H9 (cell line): ENCODE measurements around the gene DENND1A. TPM values are rescaled to one million over a fixed set of nuclear protein-coding genes. Genes with fewer than 3 reads are reported as not detected.

ENCODE experiments used
- DNase-seq: peaks from one replicate; pipeline ENCODE4 v3.0.0-alpha.2; 2017
- H2AFZ ChIP-seq: one replicate; pipeline ENCODE4 v1.6.1; 2013; ENCODE audit warnings: mild to moderate bottlenecking, low read length, control low read depth, moderate library complexity
- H2AK5ac ChIP-seq: 2 replicates; pipeline ENCODE4 v1.6.1; 2013; ENCODE audit warnings: low read length, control low read depth, mixed read lengths; ENCODE audit not compliant: insufficient read length
- H2BK120ac ChIP-seq: one replicate; pipeline ENCODE4 v1.6.1; 2013; ENCODE audit warnings: low read depth, mild to moderate bottlenecking, low read length, control low read depth, inconsistent platforms; ENCODE audit not compliant: poor library complexity, severe bottlenecking
- H2BK12ac ChIP-seq: 2 replicates; pipeline ENCODE4 v1.6.1; 2013; ENCODE audit warnings: low read length, control low read depth, mixed read lengths, low read depth; ENCODE audit not compliant: insufficient read length
- H2BK15ac ChIP-seq: 2 replicates; pipeline ENCODE4 v1.6.1; 2013; ENCODE audit warnings: low read depth, low read length, control low read depth
- H2BK20ac ChIP-seq: one replicate; pipeline ENCODE4 v1.6.1; 2013; ENCODE audit warnings: low read depth, mild to moderate bottlenecking, low read length, control low read depth, inconsistent platforms; ENCODE audit not compliant: poor library complexity, severe bottlenecking
- H2BK5ac ChIP-seq: 2 replicates; pipeline ENCODE4 v1.6.1; 2013; ENCODE audit warnings: low read length, control low read depth, mixed read lengths; ENCODE audit not compliant: insufficient read length
- H3K14ac ChIP-seq: 2 replicates; pipeline ENCODE4 v1.6.1; 2013; ENCODE audit warnings: low read length, control low read depth; ENCODE audit not compliant: insufficient read depth
- H3K18ac ChIP-seq: 2 replicates; pipeline ENCODE4 v1.6.1; 2013; ENCODE audit warnings: low read depth, mild to moderate bottlenecking, mixed read lengths, low read length, control low read depth; ENCODE audit not compliant: insufficient read length
- H3K23ac ChIP-seq: 2 replicates; pipeline ENCODE4 v1.6.1; 2013; ENCODE audit warnings: low read length, control low read depth, mixed read lengths, low read depth; ENCODE audit not compliant: insufficient read length
- H3K23me2 ChIP-seq: 2 replicates; pipeline ENCODE4 v1.6.1; 2013; ENCODE audit warnings: low read depth, mild to moderate bottlenecking, mixed read lengths, low read length, control low read depth; ENCODE audit not compliant: insufficient read length, poor library complexity, severe bottlenecking
- H3K27ac ChIP-seq: 2 replicates; pipeline ENCODE4 v1.5.1; 2013; ENCODE audit warnings: low read length, control low read depth, mixed read lengths, low read depth; ENCODE audit not compliant: insufficient read length
- H3K27me3 ChIP-seq: 2 replicates; pipeline ENCODE4 v1.6.1; 2013; ENCODE audit warnings: low read length, control low read depth, inconsistent platforms; ENCODE audit not compliant: insufficient read depth
- H3K4ac ChIP-seq: 2 replicates; pipeline ENCODE4 v1.6.1; 2013; ENCODE audit warnings: low read depth, mild to moderate bottlenecking, control low read depth, inconsistent platforms, low read length, moderate library complexity
- H3K4me1 ChIP-seq: 2 replicates; pipeline ENCODE4 v1.6.1; 2013; ENCODE audit warnings: low read length, control low read depth, inconsistent platforms; ENCODE audit not compliant: insufficient read depth
- H3K4me2 ChIP-seq: 2 replicates; pipeline ENCODE4 v1.6.1; 2013; ENCODE audit warnings: low read length, control low read depth, mixed read lengths; ENCODE audit not compliant: insufficient read length, insufficient read depth
- H3K56ac ChIP-seq: 2 replicates; pipeline ENCODE4 v1.6.1; 2013; ENCODE audit warnings: low read depth, mild to moderate bottlenecking, mixed read lengths, low read length, control low read depth; ENCODE audit not compliant: insufficient read length
- H3K79me1 ChIP-seq: 2 replicates; pipeline ENCODE4 v1.6.1; 2013; ENCODE audit warnings: low read depth, mild to moderate bottlenecking, moderate library complexity, low read length, control low read depth, inconsistent platforms; ENCODE audit not compliant: insufficient read depth, poor library complexity, severe bottlenecking
- H3K79me2 ChIP-seq: 2 replicates; pipeline ENCODE4 v1.6.1; 2013; ENCODE audit warnings: low read length, control low read depth, inconsistent platforms; ENCODE audit not compliant: insufficient read depth
- H3K9ac ChIP-seq: 2 replicates; pipeline ENCODE4 v1.6.1; 2013; ENCODE audit warnings: low read length, control low read depth, mixed read lengths; ENCODE audit not compliant: insufficient read length; ENCODE audit errors: extremely low read depth
- H3K9me3 ChIP-seq: one replicate; pipeline ENCODE4 v1.6.1; 2013; ENCODE audit warnings: low read depth, low read length, inconsistent platforms; ENCODE audit not compliant: control insufficient read depth
- H3T11ph ChIP-seq: one replicate; pipeline ENCODE4 v1.6.1; 2013; ENCODE audit warnings: mild to moderate bottlenecking, low read length, control low read depth, inconsistent platforms
- H4K20me1 ChIP-seq: one replicate; pipeline ENCODE4 v1.6.1; 2013; ENCODE audit not compliant: control insufficient read depth, insufficient read length, insufficient read depth
- H4K5ac ChIP-seq: 2 replicates; pipeline ENCODE4 v1.6.1; 2013; ENCODE audit warnings: low read depth, mild to moderate bottlenecking, mixed read lengths, low read length, control low read depth; ENCODE audit not compliant: insufficient read length
- H4K8ac ChIP-seq: replicated peaks from 2 replicates; pipeline ENCODE4 v1.6.1; 2013; ENCODE audit warnings: low read length, control low read depth, mixed read lengths, low read depth; ENCODE audit not compliant: insufficient read length
- H4K91ac ChIP-seq: 2 replicates; pipeline ENCODE4 v1.6.1; 2013; ENCODE audit warnings: low read depth, mild to moderate bottlenecking, moderate library complexity, mixed read lengths, low read length, control low read depth; ENCODE audit not compliant: insufficient read length
- H3K27ac Mint-ChIP-seq, 3 experiments: 2 replicates in 2 of 3; 3 replicates in 1 of 3; pipeline ENCODE4 v1.8.0; 2020 to 2021; ENCODE audit warnings: mixed read lengths in 3 of 3, mild to moderate bottlenecking in 1 of 3, moderate library complexity in 1 of 3
- H3K27me3 Mint-ChIP-seq: 2 replicates; pipeline ENCODE4 v1.8.0; 2021; ENCODE audit warnings: low read depth, mild to moderate bottlenecking, moderate library complexity, mixed read lengths
- H3K36me3 Mint-ChIP-seq, 3 experiments: 2 replicates in 2 of 3; 3 replicates in 1 of 3; pipeline ENCODE4 v1.8.0; 2020 to 2021; ENCODE audit warnings: low read depth in 3 of 3, mixed read lengths in 3 of 3; ENCODE audit not compliant: insufficient read depth in 1 of 3
- H3K4me1 Mint-ChIP-seq, 2 experiments: 2 replicates each; pipeline ENCODE4 v1.8.0; 2020; ENCODE audit warnings: mixed read lengths in 2 of 2
- H3K4me3 Mint-ChIP-seq, 2 experiments: 2 replicates in 1 of 2; 3 replicates in 1 of 2; pipeline ENCODE4 v1.8.0; 2020 to 2021; ENCODE audit warnings: mild to moderate bottlenecking in 2 of 2, mixed read lengths in 2 of 2, moderate library complexity in 1 of 2
- H3K9me3 Mint-ChIP-seq, 2 experiments: 2 replicates in 1 of 2; 3 replicates in 1 of 2; pipeline ENCODE4 v1.8.0; 2020; ENCODE audit warnings: mild to moderate bottlenecking in 2 of 2, mixed read lengths in 2 of 2, moderate library complexity in 1 of 2
- WGBS: extraction: QIAGEN DNeasy Blood & Tissue Kit; methylation state at CpG from one replicate; pipeline ENCODE4 v1.1.7; 2013; ENCODE audit warnings: missing lambda C conversion rate, low lambda C conversion rate, mixed read lengths; ENCODE audit not compliant: insufficient read length; ENCODE audit errors: extremely low coverage; 5-methylcytosine and 5-hydroxymethylcytosine counted together
- total RNA-seq: library from RNA; stranded (reverse); gene quantifications from 2 replicates; pipeline ENCODE4 v1.2.1, GENCODE V29; 2021
- TF ChIP-seq, protein P1 (sequence below): fragments of 200-600 bp; sonication (generic); conservative IDR thresholded peaks from 3 replicates; pipeline ENCODE4 v1.8.0; 2021; ENCODE audit warnings: antibody characterized with exemption, mild to moderate bottlenecking

The DENND1A gene
- total RNA-seq, 1 experiment from 2014 or later = 20.4 TPM

GRCh38 chr9:123713282-123713681, 216.6 kb downstream of the DENND1A start:
- no peak overlapping the region for H3K9ac ChIP-seq
- no peak overlapping the region for H2BK120ac ChIP-seq
- H3K18ac ChIP-seq = no peak overlapping the region
- WGBS = no CpG with 5 or more reads among the region's 2 CpGs
- H3K56ac ChIP-seq = no peak overlapping the region
- no peak overlapping the region for H3K27ac Mint-ChIP-seq
- H2BK5ac ChIP-seq = no peak overlapping the region
- no peak overlapping the region for H3K14ac ChIP-seq
- no peak overlapping the region for H3K23ac ChIP-seq
- no peak overlapping the region for H3K4ac ChIP-seq
- no peak overlapping the region for H2AFZ ChIP-seq
- no peak overlapping the region for H3K4me3 Mint-ChIP-seq
- H3K27ac ChIP-seq = no peak overlapping the region
- no peak overlapping the region for H2BK15ac ChIP-seq
- H2AK5ac ChIP-seq = no peak overlapping the region
- H2BK12ac ChIP-seq = no peak overlapping the region
- no peaks in the 10 kb centered on the region for H3K9me3 ChIP-seq
- H4K5ac ChIP-seq = no peak overlapping the region
- no peaks in the 10 kb centered on the region for H3K36me3 Mint-ChIP-seq
- DNase-seq = no peak
- no peak overlapping the region for H2BK20ac ChIP-seq
- no peaks in the 10 kb centered on the region for H3K23me2 ChIP-seq
- H3K9me3 Mint-ChIP-seq = no peaks in the 10 kb centered on the region
- no peak overlapping the region for H3K4me2 ChIP-seq
- H3K4me1 ChIP-seq = no peaks in the 10 kb centered on the region
- no peaks in the 10 kb centered on the region for H4K20me1 ChIP-seq
- H3T11ph ChIP-seq = no peak overlapping the region
- H3K79me2 ChIP-seq = no peaks in the 10 kb centered on the region
- no peaks in the 10 kb centered on the region for H3K27me3 Mint-ChIP-seq
- peaks cover 8 to 9% of the 10 kb centered on the region in 2 experiments for H3K4me1 Mint-ChIP-seq
- no peaks in the 10 kb centered on the region for H3K79me1 ChIP-seq
- H3K27me3 ChIP-seq = no peaks in the 10 kb centered on the region
- TF ChIP-seq, protein P1, sequence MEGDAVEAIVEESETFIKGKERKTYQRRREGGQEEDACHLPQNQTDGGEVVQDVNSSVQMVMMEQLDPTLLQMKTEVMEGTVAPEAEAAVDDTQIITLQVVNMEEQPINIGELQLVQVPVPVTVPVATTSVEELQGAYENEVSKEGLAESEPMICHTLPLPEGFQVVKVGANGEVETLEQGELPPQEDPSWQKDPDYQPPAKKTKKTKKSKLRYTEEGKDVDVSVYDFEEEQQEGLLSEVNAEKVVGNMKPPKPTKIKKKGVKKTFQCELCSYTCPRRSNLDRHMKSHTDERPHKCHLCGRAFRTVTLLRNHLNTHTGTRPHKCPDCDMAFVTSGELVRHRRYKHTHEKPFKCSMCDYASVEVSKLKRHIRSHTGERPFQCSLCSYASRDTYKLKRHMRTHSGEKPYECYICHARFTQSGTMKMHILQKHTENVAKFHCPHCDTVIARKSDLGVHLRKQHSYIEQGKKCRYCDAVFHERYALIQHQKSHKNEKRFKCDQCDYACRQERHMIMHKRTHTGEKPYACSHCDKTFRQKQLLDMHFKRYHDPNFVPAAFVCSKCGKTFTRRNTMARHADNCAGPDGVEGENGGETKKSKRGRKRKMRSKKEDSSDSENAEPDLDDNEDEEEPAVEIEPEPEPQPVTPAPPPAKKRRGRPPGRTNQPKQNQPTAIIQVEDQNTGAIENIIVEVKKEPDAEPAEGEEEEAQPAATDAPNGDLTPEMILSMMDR = no peak
- no peak overlapping the region for H4K91ac ChIP-seq
- no peak overlapping the region for H4K8ac ChIP-seq
